Measurements from ENCODE around the gene KRTAP10-1.

DNA sequence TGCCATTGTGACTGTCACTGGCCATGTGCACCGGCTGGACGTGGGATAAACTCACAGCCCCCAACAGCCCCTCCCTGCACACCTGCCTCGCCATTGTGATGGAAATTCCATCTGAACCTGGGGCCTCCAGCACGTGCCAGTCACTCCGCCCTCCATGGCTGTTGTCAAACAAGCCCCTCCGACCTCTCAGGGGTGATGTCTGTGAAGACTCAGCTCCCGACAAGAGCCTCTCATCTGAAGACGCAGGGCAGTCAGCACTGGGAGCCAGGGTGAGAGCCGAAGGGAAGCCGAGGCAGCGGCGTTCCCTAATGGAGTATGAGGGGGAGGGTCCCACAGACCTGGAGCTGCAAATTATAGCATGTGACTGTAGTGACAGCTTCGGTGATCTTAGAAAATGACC is 12.7 kb upstream of the KRTAP10-1 start:
- TF ChIP-seq, protein P1, sequence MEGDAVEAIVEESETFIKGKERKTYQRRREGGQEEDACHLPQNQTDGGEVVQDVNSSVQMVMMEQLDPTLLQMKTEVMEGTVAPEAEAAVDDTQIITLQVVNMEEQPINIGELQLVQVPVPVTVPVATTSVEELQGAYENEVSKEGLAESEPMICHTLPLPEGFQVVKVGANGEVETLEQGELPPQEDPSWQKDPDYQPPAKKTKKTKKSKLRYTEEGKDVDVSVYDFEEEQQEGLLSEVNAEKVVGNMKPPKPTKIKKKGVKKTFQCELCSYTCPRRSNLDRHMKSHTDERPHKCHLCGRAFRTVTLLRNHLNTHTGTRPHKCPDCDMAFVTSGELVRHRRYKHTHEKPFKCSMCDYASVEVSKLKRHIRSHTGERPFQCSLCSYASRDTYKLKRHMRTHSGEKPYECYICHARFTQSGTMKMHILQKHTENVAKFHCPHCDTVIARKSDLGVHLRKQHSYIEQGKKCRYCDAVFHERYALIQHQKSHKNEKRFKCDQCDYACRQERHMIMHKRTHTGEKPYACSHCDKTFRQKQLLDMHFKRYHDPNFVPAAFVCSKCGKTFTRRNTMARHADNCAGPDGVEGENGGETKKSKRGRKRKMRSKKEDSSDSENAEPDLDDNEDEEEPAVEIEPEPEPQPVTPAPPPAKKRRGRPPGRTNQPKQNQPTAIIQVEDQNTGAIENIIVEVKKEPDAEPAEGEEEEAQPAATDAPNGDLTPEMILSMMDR (IDR thresholded peaks at IDR 0.05): no peak
- TF ChIP-seq GRHL2 (CRISPR knock-in tag; IDR thresholded peaks at IDR 0.05; ENCODE audit: insufficient replicate concordance, severe bottlenecking) (no peak), TCF7 (CRISPR knock-in tag; IDR thresholded peaks at IDR 0.05; ENCODE audit: low read depth) (no peak)
- TF ChIP-seq, protein P2, sequence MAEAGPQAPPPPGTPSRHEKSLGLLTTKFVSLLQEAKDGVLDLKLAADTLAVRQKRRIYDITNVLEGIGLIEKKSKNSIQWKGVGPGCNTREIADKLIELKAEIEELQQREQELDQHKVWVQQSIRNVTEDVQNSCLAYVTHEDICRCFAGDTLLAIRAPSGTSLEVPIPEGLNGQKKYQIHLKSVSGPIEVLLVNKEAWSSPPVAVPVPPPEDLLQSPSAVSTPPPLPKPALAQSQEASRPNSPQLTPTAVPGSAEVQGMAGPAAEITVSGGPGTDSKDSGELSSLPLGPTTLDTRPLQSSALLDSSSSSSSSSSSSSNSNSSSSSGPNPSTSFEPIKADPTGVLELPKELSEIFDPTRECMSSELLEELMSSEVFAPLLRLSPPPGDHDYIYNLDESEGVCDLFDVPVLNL (CRISPR knock-in tag; IDR thresholded peaks at IDR 0.05; ENCODE audit: borderline replicate concordance, low read depth): no peak

Measured in WTC11 (cell line).